Mesendoderm (in vitro differentiated cells): Measurements from ENCODE around the gene RNASE1.

Source experiments
- DNase-seq: peaks from one replicate; pipeline ENCODE4 v3.0.0; 2013
- H2AK5ac ChIP-seq: 2 replicates; pipeline ENCODE4 v1.6.1; 2013; ENCODE audit warnings: low read length, inconsistent platforms
- H2BK120ac ChIP-seq: 2 replicates; pipeline ENCODE4 v1.6.1; 2013; ENCODE audit warnings: low read depth, mild to moderate bottlenecking, low read length, moderate library complexity, mixed read lengths
- H2BK15ac ChIP-seq: replicated peaks from 2 replicates; pipeline ENCODE4 v1.6.1; 2013; ENCODE audit warnings: low read depth, mild to moderate bottlenecking, moderate library complexity
- H2BK5ac ChIP-seq: 2 replicates; pipeline ENCODE4 v1.6.1; 2013; ENCODE audit warnings: low read length, inconsistent platforms
- H3K18ac ChIP-seq: 2 replicates; pipeline ENCODE4 v1.6.1; 2013; ENCODE audit warnings: mild to moderate bottlenecking, low read length, mixed read lengths
- H3K23ac ChIP-seq: one replicate; pipeline ENCODE4 v1.6.1; 2013; ENCODE audit warnings: low read length
- H3K27ac ChIP-seq: 2 replicates; pipeline ENCODE4 v1.5.1; 2013; ENCODE audit warnings: low read depth, mild to moderate bottlenecking, inconsistent platforms, low read length, moderate library complexity
- H3K27me3 ChIP-seq: 2 replicates; pipeline ENCODE4 v1.6.1; 2013; ENCODE audit warnings: low read length, control low read depth, mild to moderate bottlenecking, inconsistent platforms; ENCODE audit not compliant: insufficient read depth, poor library complexity
- H3K36me3 ChIP-seq: 2 replicates; pipeline ENCODE4 v1.6.1; 2013; ENCODE audit warnings: low read length, inconsistent platforms; ENCODE audit not compliant: control insufficient read depth, insufficient read depth
- H3K4ac ChIP-seq: one replicate; pipeline ENCODE4 v1.6.1; 2013; ENCODE audit warnings: low read depth, mild to moderate bottlenecking, low read length, moderate library complexity
- H3K4me1 ChIP-seq: 2 replicates; pipeline ENCODE4 v1.6.1; 2013; ENCODE audit warnings: low read depth, low read length, inconsistent platforms; ENCODE audit not compliant: control insufficient read depth
- H3K4me2 ChIP-seq: 2 replicates; pipeline ENCODE4 v1.6.1; 2013; ENCODE audit warnings: low read length
- H3K4me3 ChIP-seq: 2 replicates; pipeline ENCODE4 v1.5.1; 2013; ENCODE audit warnings: mild to moderate bottlenecking, low read length
- H3K56ac ChIP-seq: one replicate; pipeline ENCODE4 v1.6.1; 2013; ENCODE audit warnings: low read length
- H3K79me1 ChIP-seq: 2 replicates; pipeline ENCODE4 v1.6.1; 2013; ENCODE audit warnings: low read length, inconsistent platforms
- H3K79me2 ChIP-seq: 2 replicates; pipeline ENCODE4 v1.6.1; 2013; ENCODE audit warnings: mild to moderate bottlenecking, low read length; ENCODE audit not compliant: control insufficient read depth, insufficient read depth
- H3K9ac ChIP-seq: 2 replicates; pipeline ENCODE4 v1.6.1; 2013; ENCODE audit warnings: low read length, inconsistent platforms
- H4K5ac ChIP-seq: one replicate; pipeline ENCODE4 v1.6.1; 2013; ENCODE audit warnings: low read length
- H4K8ac ChIP-seq: one replicate; pipeline ENCODE4 v1.6.1; 2013; ENCODE audit warnings: low read depth, mild to moderate bottlenecking, control low read depth, low read length, moderate library complexity
- WGBS: extraction: QIAGEN DNeasy Blood & Tissue Kit; methylation state at CpG from one replicate; pipeline ENCODE4 v1.1.7; 2013; ENCODE audit warnings: low lambda C conversion rate, missing lambda C conversion rate; ENCODE audit not compliant: insufficient coverage; ENCODE audit errors: extremely low coverage; 5-methylcytosine and 5-hydroxymethylcytosine counted together

The RNASE1 gene

DNA sequence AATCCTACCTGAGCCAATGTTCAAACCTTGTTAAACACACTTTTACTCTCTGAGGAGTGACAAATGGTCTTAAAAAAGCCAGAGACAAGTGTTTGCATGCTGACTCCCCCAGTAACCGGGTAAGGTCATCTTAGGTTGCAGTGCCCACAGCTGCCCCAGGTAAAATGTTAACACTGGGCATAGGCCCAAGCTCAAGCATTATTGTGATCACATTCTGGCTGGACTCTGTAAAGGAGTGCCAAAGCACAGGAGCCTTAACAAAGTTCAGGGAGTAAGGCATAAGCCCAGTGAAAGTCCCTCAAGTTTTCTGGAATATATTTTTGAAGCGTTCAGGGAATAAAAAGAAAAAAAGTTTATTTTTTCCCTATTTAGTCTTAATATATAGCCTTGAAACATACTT, 48.3 kb downstream of the RNASE1 start:
- Histone ChIP-seq H3K4me1 (no peaks in the 10 kb centered on the region), H4K8ac (no peak overlapping the region), H3K36me3 (no peaks in the 10 kb centered on the region), H3K27ac (no peak overlapping the region), H3K79me1 (no peaks in the 10 kb centered on the region), H3K18ac (no peak overlapping the region), H2BK120ac (no peak overlapping the region), H2BK15ac (no peak overlapping the region), H3K9ac (no peak overlapping the region), H2AK5ac (no peak overlapping the region), H4K5ac (no peak overlapping the region), H3K4me3 (no peak overlapping the region), H3K79me2 (no peaks in the 10 kb centered on the region), H3K4me2 (no peak overlapping the region), H3K56ac (no peak overlapping the region), H3K4ac (no peak overlapping the region), H3K27me3 (no peaks in the 10 kb centered on the region), H2BK5ac (no peak overlapping the region), H3K23ac (no peak overlapping the region)
- WGBS, result no CpG with 5 or more reads among the region's 2 CpGs
- DNase-seq, result no peak

DNA sequence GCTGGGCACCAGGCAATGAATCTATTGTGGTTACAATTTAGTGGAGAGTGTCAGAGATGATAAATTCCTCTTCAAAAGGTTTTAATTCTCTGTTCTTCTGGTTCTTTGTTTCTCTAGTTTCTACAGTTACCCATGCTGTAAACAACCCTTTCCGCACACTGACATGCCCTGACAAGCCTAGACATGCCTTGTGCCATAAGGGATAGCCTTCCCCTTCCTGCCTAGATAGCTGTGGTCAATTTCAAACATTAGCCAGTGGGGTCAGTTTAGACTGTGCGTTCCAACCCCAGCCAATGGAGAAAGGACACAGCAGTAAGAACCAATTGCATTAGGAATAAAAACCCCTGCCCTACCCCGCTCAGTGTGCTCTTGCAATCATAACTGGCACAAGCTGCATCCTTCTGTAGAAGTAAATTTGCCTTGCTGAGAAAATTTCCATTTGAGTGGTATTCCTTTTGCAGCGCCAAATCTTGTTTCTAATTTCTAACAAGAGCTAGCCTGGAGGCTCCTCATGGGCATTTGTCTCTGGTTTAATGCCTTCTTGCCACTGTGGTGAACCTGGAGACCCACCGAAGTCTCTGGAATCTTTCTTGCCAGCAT, 50.6 kb downstream of the RNASE1 start:
- Histone ChIP-seq H3K4ac (no peak overlapping the region), H3K36me3 (no peaks in the 10 kb centered on the region)
- WGBS, result no CpG with 5 or more reads among the region's 5 CpGs

More for the DNA sequence above, 50.6 kb downstream of the RNASE1 start:
- no peak for DNase-seq
- Histone ChIP-seq H3K4me2 (no peak overlapping the region), H3K18ac (no peak overlapping the region), H4K8ac (no peak overlapping the region), H2BK120ac (no peak overlapping the region), H3K56ac (no peak overlapping the region), H3K4me3 (no peak overlapping the region), H3K27me3 (no peaks in the 10 kb centered on the region), H2BK15ac (no peak overlapping the region), H3K4me1 (no peaks in the 10 kb centered on the region), H3K27ac (no peak overlapping the region), H2AK5ac (no peak overlapping the region), H4K5ac (no peak overlapping the region), H3K79me2 (no peaks in the 10 kb centered on the region), H3K9ac (no peak overlapping the region), H3K23ac (no peak overlapping the region), H2BK5ac (no peak overlapping the region), H3K79me1 (no peaks in the 10 kb centered on the region)
